ENCODE results near the gene MRPL58. TPM values are rescaled to one million over a fixed set of nuclear protein-coding genes. Genes with fewer than 3 reads are reported as not detected.
A peak's percentile ranks its signal among the peaks of the same experiment; 100 is the strongest.

Gene MRPL58
- total RNA-seq, 1 experiment from 2014 or later = 195 TPM

DNA sequence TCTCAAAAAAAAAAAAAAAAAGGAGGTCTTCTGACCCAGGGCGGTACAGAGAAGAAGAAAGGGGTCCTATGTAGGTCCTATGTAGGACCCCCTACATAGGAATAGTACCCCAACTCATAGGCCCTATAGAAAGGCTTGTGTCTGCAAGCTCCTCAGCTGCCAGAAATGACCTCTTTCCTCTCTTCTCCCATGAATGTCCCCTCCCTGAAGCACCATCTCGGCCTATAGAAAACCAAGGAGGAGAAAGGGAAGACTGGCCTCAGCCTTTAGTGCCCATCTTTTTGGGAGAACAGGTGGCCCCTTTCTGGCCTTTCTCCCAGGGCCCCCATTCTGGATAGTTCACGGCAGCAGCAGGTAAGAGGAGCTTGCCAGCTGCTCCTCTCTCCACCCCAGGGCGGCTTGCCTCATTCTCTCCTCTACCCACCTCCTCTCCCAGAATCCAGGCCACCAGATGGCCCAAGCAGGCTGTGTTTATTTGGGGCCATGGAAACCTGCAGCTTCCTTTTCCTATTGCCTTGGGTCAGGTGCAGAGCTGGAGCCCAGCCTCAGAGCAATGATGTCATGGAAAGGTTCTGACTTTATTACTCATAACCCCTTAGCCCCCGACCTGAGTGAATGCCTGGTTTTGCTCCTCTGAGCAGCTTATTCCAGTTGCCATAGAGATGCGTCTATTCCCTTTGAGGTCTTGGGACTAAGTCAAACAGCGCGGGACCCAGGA lies 1.6 kb upstream of the MRPL58 start:
- no peaks in the 10 kb centered on the region for H3K9me2 ChIP-seq (replicated peaks; ENCODE audit: low read length)
- H3K4me3 ChIP-seq (ENCODE audit: low read length) = no peak overlapping the region
- CTCF ChIA-PET = interaction anchor here (0.7 to 1.2 kb wide), 6 partner anchors 21 to 356 kb away, joined by 3 to 15 read pairs (median 5); partner anchors contain the start of gene CDR2L
- no peak overlapping the region for H3K9ac ChIP-seq (ENCODE audit: low read length)
- intact Hi-C loops (cut with micrococcal nuclease) = loop anchor here (1.0 kb wide), 1 partner anchor 24 kb away; no protein-coding TSS in a partner anchor
- H3K27me3 ChIP-seq (ENCODE audit: low read length) = no peaks in the 10 kb centered on the region
- DNase-seq = peak; percentile 65
- H3K4me2 ChIP-seq (ENCODE audit: low read length) = peak overlapping the region; percentile 93; the same call in 1 of the 2 replicates
- H2AFZ ChIP-seq (ENCODE audit: low read length) = peak overlapping the region; percentile 98; the same call in 1 of the 2 replicates
- POLR2A ChIA-PET (ENCODE audit: unreplicated experiment) = interaction anchor here (0.6 to 1.3 kb wide), 5 partner anchors 23 to 72 kb away, joined by 3 to 14 read pairs (median 6); partner anchors contain the start of gene CDR2L
- TF ChIP-seq, protein P1, sequence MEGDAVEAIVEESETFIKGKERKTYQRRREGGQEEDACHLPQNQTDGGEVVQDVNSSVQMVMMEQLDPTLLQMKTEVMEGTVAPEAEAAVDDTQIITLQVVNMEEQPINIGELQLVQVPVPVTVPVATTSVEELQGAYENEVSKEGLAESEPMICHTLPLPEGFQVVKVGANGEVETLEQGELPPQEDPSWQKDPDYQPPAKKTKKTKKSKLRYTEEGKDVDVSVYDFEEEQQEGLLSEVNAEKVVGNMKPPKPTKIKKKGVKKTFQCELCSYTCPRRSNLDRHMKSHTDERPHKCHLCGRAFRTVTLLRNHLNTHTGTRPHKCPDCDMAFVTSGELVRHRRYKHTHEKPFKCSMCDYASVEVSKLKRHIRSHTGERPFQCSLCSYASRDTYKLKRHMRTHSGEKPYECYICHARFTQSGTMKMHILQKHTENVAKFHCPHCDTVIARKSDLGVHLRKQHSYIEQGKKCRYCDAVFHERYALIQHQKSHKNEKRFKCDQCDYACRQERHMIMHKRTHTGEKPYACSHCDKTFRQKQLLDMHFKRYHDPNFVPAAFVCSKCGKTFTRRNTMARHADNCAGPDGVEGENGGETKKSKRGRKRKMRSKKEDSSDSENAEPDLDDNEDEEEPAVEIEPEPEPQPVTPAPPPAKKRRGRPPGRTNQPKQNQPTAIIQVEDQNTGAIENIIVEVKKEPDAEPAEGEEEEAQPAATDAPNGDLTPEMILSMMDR (conservative IDR thresholded peaks at IDR 0.05; ENCODE audit: low read depth, low read length) = peak; percentile 40; the same call in 1 of the 2 replicates
- no peak for TF ChIP-seq EZH2 (IDR thresholded peaks at IDR 0.05; ENCODE audit: low read length, unreplicated experiment)
- peaks cover 4% of the 10 kb centered on the region for H3F3A ChIP-seq (ENCODE audit: low read length, unreplicated experiment)
- no peaks in the 10 kb centered on the region for H4K20me1 ChIP-seq (ENCODE audit: low read length)
- peak; percentile 34 for ATAC-seq
- peak overlapping the region; percentile 68; the same call in 1 of the 2 replicates for H3K27ac ChIP-seq (ENCODE audit: low read length)
- peaks cover 30% of the 10 kb centered on the region for H3K4me1 ChIP-seq (ENCODE audit: insufficient read depth, low read length)
- H3K36me3 ChIP-seq (ENCODE audit: low read depth, low read length) = no peaks in the 10 kb centered on the region
- H3K9me3 ChIP-seq (ENCODE audit: low read length) = no peaks in the 10 kb centered on the region
- H3K79me2 ChIP-seq (ENCODE audit: low read length) = peaks cover 31% of the 10 kb centered on the region
- BruUV-seq (replicated peaks) = no TSS peak

DNA sequence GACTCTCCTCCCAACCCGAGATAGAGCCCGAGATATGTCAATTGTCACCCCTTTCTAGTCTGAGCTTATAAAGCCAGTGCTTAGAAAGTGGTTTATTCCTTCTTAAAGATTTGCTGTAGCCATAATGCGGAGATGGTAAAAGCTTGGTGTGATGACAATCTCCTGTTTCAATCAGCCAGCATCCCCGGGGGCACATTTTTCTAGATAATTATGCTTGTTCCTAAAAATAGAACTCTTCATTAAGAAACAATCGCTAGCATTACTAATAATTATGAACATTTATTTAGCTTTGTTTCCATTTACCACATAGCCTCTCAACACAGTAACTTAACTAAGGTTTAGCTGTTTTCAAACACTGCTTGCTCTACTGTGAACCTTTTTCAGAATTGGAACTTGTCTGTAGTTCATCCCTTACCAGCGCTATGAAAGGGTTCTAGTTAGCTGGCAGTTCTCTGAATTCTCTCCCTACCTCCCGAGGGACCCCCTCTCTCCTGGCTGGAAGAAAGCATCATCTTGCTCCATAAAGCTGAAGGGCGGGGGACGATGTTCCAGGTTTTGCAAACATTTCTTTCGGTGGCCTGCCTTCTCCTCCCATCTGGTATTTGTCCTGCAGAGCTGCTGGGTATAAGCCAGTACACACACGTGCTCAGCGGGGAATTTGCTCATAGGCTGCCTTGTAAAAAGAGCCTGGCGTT lies 922 bp upstream of the MRPL58 start:
- Histone ChIP-seq H3K27me3 (ENCODE audit: low read length) (no peaks in the 10 kb centered on the region), H3K27ac (ENCODE audit: low read length) (peak overlapping the region; percentile 68), H4K20me1 (ENCODE audit: low read length) (no peaks in the 10 kb centered on the region), H3K9ac (ENCODE audit: low read length) (peak overlapping the region; percentile 84), H3K4me1 (ENCODE audit: insufficient read depth, low read length) (peaks cover 30% of the 10 kb centered on the region), H3K9me3 (ENCODE audit: low read length) (no peaks in the 10 kb centered on the region), H3K79me2 (ENCODE audit: low read length) (peaks cover 35% of the 10 kb centered on the region), H3F3A (ENCODE audit: low read length, unreplicated experiment) (peaks cover 4% of the 10 kb centered on the region), H3K4me3 (ENCODE audit: low read length) (peak overlapping the region; percentile 87), H3K4me2 (ENCODE audit: low read length) (peak overlapping the region; percentile 93), H3K9me2 (replicated peaks; ENCODE audit: low read length) (no peaks in the 10 kb centered on the region), H2AFZ (ENCODE audit: low read length) (peak overlapping the region; percentile 98), H3K36me3 (ENCODE audit: low read depth, low read length) (peaks cover 3% of the 10 kb centered on the region; the same call in 1 of the 2 replicates)
- ChIA-PET CTCF (interaction anchor here (0.8 to 2.0 kb wide), 9 partner anchors 12 to 190 kb away, joined by 3 to 15 read pairs (median 4); partner anchors contain the start of gene CDR2L), POLR2A (ENCODE audit: unreplicated experiment) (interaction anchor here (0.5 to 1.3 kb wide), 6 partner anchors 21 to 49 kb away, joined by 3 to 8 read pairs (median 4); partner anchors contain the start of genes CDR2L and HID1)
- intact Hi-C loops (cut with micrococcal nuclease) = loop anchor here (1.0 to 2.0 kb wide), 2 partner anchors 24 to 51 kb away; no protein-coding TSS in a partner anchor
- TF ChIP-seq, protein P1 (conservative IDR thresholded peaks at IDR 0.05; ENCODE audit: low read depth, low read length) = no peak
- TF ChIP-seq EZH2 (IDR thresholded peaks at IDR 0.05; ENCODE audit: low read length, unreplicated experiment) = no peak
- no peak for TF ChIP-seq EZH2phosphoT487 (IDR thresholded peaks at IDR 0.05; ENCODE audit: borderline replicate concordance, low read length)
- DNase-seq (peak; percentile 51), ATAC-seq (peak; percentile 34)
- no TSS peak for BruUV-seq (replicated peaks)

Data from PC-3 (cell line).